GM21825 (cell line): ENCODE data around the gene RPL32.

Experiments
- ATAC-seq: cut with Tn5 transposase; IDR thresholded peaks from one replicate; pipeline ENCODE4 v1.9.1; 2021; ENCODE audit warnings: mild to moderate bottlenecking, moderate library complexity; ENCODE audit not compliant: unreplicated experiment

The RPL32 gene

GRCh38 chr3:12833222-12834161 is 7.9 kb downstream of the RPL32 start:
- ATAC-seq: no peak

- no peak for ATAC-seq
Observed at GRCh38 chr3:12832350-12833221, 8.8 kb downstream of the RPL32 start.

- ATAC-seq: no peak
Observed at GRCh38 chr3:12831301-12831866, 10.0 kb downstream of the RPL32 start.

- no peak for ATAC-seq
Observed at GRCh38 chr3:12830785-12831156, 10.6 kb downstream of the RPL32 start.

- ATAC-seq: no peak
Observed at GRCh38 chr3:12829886-12830784, 11.2 kb downstream of the RPL32 start.

- no peak for ATAC-seq
Observed at GRCh38 chr3:12829404-12829803, 12.0 kb downstream of the RPL32 start.

- no peak for ATAC-seq
Observed at GRCh38 chr3:12828751-12829150, 12.6 kb downstream of the RPL32 start.

- no peak for ATAC-seq
Observed at GRCh38 chr3:12825156-12825555, 16.2 kb downstream of the RPL32 start.

GRCh38 chr3:12824299-12824698 is 17.1 kb downstream of the RPL32 start:
- ATAC-seq: no peak

GRCh38 chr3:12822725-12823373 is 18.5 kb downstream of the RPL32 start:
- ATAC-seq: no peak

GRCh38 chr3:12818773-12819172 is 22.6 kb downstream of the RPL32 start:
- ATAC-seq: no peak

- ATAC-seq: no peak
Observed at GRCh38 chr3:12818273-12818672, 23.1 kb downstream of the RPL32 start.

GRCh38 chr3:12817343-12817710 is 24.0 kb downstream of the RPL32 start:
- no peak for ATAC-seq

- no peak for ATAC-seq
Observed at GRCh38 chr3:12816521-12817342, 24.6 kb downstream of the RPL32 start.

GRCh38 chr3:12815719-12816118 is 25.6 kb downstream of the RPL32 start:
- no peak for ATAC-seq

GRCh38 chr3:12815078-12815477 is 26.3 kb downstream of the RPL32 start:
- no peak for ATAC-seq

- no peak for ATAC-seq
Observed at GRCh38 chr3:12813967-12814366, 27.4 kb downstream of the RPL32 start.

GRCh38 chr3:12812812-12813211 is 28.6 kb downstream of the RPL32 start:
- ATAC-seq: no peak

- ATAC-seq: no peak
Observed at GRCh38 chr3:12810961-12811360, 30.4 kb downstream of the RPL32 start.
